HT-29 (cell line): ENCODE data around the gene GABRD. TPM values are rescaled to one million over a fixed set of nuclear protein-coding genes. Genes with fewer than 3 reads are reported as not detected.

ENCODE experiments used
- DNase-seq: peaks from one replicate; pipeline ENCODE4 v3.0.0-alpha.2; 2015; ENCODE audit warnings: low spot score
- total RNA-seq: library from RNA; depleted of rRNA; stranded (reverse); fragments of >200 nt; shearing (Covaris generic); gene quantifications from 2 replicates; pipeline ENCODE4 v1.2.3, GENCODE V29; 2014

Gene GABRD
- total RNA-seq, 1 experiment from 2014 or later, result not detected

DNA sequence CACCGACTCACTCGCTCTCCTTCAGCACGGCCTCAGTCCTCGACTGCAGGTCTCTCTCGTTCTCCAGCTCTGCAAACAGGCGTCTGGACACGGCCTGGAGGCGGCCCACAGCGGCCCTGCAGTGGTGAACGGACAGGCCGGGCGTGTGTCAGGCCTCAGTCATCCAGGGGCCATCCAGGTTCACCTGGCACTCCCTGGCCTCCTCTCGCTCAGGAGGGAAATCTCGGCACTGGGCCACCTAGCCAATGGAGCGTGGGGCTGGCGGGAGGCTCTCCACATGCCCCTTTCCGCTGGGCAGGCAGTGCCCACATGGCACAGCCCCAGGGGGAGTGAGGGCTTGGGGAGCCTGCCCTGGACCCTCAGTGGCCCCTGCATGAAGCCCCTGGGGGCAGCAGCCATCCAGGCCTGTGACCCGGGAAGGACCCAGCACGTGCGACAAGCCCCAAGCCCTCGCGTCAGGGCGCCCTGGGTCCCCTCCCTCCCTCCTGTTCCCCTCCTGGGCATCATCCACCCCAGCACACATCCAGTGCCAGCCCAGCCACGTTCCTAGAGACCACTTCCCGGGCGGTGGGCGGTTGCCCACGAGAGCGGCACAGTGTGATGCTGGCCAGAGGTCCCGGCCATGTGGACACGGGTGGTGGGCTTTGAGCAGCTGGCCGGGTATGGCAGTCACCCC lies 33.6 kb upstream of the GABRD start:
- no peak for DNase-seq

DNA sequence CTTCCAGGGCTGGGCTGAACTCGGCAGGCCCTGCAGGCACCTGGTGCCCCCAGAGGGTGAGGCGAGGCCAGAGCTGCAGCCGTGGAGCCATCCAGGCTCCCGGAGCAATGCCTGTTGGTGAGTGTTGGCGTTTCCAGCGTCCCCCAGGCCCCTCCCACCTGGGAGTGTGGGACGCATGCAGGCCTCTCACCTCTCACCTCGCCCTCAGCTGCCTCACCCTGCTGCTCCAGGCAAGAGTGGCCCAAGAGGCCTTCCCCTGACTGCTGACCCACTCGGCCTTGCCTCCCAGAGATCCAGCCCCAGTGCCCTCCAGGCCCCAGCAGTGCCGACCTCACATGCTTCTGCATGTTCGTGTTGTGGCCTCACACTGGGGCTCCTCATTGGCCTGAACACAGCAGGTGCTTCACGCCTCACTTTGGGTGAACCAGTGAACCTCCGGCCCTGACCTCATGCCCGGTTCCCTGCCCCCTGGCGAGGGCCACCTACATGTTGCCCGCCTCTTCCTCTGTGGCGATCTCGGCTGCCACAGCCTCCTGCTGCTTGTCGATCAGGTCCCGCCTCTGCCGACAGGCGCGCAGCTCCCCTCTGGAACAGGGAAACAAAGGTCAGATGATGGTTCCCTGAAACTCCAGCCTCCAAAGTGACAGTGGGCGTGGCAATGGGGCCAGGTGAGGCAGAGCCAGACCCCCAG lies 32.5 kb upstream of the GABRD start:
- DNase-seq, result no peak

DNA sequence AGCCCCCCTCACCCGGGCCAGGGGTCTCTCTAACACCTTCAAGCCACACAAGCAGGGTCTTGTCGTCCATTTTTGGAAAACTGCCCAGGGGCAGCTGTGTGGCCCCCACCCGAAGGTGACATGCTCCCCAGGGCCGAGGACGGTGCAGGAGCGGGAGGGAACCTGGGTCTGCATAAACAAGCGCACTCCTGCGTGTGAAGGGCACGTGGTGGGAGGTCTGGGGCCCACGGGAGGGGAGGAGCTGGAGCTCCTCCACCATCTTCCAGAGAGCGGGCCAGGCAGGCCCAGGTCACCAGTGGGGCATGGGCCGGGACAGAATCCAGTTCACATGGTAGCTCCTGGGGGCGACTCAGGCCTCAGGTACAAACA lies 32.0 kb upstream of the GABRD start:
- no peak for DNase-seq

DNA sequence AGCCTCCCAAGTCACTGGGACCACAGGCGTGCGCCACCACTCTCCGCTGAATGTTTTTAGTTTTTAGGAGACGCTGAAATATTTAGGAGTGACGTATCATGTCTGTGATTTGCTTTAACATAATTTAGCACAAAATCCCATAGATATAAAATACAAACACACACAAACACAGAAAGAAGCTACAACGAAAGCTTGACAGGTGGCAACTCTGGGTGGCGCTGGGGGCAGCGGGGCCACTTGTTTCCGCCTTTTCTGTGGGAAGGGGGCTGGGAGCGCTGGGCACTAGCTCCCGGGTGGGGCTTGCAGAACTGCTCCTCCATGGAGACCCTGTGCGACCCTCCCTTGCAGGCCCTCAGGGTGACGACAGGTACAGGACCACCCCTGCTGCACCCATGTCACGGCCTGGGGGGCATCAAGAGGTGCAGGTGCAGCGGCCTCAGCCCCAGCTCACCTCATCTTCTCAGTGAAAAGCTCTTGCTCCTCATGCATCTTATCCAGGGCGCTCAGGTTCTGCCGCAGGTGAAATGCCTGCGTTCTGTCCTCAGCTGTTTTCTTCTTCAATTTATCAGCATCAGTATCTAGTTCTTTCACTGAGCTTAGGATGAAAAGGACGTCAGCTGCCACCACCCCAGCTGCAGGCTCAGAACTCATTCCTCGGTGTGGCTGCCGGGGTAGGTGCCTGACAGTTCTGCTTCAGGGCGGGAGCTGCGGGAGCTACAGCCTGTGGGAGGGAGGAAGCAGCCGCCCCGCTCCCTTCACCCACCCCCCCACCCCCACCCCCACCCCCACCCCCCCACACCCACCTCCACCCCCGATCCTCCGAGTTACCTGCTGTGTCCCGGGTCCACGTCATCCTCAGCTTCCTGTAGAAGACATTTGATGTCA lies 30.8 kb upstream of the GABRD start:
- DNase-seq, result no peak

DNA sequence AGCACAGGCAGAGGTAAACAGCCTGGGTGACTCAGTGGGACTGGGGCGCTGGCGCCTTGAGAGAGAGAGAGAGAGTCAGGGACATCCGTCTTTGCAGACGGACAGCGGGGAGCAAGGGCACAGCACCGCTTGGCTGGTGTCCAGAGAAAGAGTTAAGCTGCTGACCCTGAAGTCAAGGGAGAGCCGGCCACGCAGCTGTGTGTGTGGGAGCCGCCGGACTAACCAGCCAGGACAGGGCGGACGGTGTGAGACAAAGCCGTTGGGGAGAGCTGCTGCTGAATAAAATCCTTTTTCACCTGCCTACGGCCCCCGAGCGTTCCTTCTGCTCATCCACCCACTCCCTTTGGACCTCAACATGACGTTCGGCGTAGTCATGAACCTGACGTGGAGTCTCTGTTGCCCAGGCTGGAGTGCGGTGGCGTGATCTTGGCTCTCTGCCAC lies 30.0 kb upstream of the GABRD start:
- DNase-seq, result no peak

DNA sequence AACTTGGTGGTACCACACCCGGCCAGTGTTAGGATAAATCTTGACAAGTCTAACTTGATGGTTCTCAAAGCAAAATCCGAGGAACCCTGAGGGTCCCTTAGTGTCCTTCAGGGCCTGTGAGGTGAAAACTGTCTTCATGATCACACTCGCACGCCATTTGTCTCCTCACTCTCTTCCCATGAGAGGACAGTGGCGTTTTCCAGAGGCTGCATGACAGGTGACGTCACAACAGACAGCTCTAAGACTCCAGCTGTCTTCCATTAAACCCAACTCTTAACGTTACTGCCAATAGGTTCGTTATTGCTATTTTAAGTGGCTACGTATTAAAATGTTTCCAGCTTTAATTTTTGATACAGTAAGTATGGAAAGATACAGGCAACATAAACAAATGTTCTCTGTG lies 29.4 kb upstream of the GABRD start:
- no peak for DNase-seq

DNA sequence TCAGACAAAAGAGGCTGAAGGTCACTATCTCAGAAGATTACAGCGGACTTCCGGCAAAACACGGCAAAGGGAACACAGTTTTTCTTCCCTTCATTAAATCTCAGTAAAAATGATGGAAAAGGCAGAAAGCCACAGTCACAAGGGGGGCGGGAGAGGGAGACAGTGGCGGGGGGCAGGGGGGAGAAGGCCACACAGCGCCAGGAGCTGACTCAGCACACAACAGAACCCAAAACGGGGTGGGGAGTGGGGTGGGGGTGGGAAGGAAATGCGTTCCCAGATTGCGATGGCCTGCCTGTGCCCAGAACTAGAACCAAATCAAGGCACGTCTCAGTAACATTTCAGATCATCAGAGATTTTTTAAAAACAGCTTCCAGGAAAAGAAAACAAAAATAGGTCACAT lies 28.9 kb upstream of the GABRD start:
- no peak for DNase-seq

DNA sequence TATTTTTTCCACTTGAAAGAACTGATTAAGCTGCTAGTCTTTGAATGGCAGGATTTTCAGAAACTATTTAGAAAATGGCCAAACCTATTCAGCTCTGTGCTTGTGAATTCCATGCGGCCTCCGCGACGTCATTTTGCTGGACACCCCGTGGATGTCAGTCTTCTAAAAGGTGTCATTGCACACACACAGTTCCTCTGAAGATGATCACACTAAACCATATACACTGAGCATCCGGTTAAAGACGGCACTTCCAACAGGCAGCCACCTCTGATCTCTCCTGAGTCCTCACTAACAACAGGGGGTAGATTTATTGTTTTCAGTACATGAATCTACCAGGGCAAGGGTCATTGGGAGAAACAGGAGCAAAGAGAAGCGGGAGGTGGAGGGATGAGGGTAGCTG lies 24.6 kb upstream of the GABRD start:
- DNase-seq, result no peak

DNA sequence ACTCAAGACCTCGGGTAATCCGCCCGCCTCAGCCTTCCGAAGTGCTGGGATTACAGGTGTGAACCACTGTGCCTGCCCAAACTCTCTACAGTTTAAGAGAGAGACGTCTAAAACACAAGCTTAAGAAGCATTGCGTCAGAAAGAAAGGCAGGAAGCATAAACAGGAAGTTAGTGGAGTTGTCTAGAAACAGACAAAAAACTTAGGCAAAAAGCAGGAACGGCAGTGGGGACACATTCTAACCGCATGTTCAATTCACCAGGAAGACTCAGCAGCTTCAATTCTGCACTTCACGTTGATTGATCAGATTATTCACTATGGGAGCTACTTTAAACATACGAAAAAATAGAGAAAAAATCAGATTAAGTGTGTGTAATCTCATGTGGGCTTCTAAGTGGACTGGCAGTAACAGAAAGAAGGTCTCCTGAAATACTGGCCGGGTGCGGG lies 22.9 kb upstream of the GABRD start:
- no peak for DNase-seq

DNA sequence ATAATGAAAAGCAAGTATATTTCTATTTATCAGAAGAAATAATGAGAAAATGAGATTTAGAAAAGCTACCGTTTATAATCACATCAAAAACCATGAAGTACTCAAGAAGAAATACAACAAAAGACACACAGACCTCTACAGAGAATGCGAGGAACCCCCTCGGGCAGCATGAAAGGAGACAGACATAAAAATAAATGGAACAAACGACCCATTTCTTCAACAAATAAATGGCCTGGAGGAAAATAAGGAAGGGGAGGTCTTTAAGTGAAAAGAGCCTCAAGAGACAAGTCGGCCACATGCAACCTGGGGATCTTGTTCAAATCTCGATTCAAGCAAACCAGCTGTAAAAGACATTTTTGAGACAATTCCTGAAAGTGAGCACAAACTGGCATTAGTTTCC lies 21.6 kb upstream of the GABRD start:
- DNase-seq, result no peak

DNA sequence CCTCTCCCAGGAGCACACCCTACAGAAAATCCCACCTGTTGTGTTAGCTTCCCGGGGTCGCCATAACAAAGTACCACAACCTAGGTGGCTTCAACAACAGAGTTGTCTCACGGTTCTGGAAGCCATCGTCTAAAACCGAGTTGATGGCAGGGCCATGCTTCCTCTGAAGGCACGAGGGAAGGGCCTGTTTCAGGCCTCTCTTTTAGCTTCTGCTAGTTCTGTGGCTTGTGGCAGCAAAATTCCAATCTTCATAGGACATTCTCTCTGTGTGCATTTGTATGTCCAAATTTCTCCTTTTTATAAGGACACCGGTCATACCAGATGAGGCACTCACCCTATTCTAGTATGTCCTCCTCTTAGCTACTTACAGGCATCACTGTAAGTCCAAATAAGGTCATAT lies 18.7 kb upstream of the GABRD start:
- DNase-seq, result no peak

DNA sequence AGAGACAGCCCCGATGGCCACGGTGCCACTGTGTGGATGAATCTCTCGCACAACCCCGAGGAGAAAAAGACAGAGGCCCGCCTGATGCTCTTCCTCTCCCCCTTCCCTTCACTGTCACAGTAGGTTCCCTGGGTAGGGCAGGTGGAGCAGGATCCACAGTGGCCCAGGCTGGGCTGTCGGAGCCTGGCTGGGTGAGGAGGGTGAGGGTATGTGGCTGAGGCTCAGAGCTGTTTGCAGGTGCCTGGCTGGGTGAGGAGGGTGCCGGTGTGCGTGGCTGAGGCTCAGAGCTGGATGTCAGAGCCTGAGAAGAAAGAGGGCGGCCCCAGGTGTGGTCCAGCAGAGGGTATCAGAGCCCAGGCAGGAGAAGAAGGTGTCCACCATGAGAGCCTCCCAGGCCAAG lies 18.3 kb upstream of the GABRD start:
- no peak for DNase-seq

DNA sequence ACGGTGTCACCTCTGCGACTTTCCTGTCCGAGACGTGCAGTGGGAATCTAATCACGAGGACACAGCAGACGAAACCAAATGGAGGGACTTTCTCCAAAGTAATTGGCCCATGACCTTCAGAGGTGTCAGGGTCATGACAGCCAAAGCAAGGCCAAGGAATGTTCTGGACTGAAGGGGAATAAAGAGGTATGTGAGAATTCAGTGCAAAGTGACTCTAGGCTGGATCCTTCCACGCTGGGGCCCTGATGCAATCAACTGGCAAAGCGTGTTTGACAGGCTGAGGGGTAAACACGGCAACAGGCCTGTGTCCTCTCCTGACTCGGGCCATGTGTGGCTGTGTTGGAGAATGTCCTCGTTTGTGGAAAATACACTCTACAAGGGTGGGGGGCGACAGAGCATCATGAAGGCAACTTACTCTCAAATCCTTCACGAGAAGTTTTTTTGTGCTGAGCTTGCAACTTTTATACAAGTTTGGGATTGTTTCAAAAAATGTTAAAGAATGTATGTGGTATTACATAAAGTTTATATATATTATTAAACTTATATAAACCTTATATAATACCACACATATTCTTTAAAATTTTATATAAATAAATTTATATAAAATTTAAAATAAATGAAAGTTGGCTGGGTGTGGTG lies 17.3 kb upstream of the GABRD start:
- DNase-seq, result peak; percentile 54

DNA sequence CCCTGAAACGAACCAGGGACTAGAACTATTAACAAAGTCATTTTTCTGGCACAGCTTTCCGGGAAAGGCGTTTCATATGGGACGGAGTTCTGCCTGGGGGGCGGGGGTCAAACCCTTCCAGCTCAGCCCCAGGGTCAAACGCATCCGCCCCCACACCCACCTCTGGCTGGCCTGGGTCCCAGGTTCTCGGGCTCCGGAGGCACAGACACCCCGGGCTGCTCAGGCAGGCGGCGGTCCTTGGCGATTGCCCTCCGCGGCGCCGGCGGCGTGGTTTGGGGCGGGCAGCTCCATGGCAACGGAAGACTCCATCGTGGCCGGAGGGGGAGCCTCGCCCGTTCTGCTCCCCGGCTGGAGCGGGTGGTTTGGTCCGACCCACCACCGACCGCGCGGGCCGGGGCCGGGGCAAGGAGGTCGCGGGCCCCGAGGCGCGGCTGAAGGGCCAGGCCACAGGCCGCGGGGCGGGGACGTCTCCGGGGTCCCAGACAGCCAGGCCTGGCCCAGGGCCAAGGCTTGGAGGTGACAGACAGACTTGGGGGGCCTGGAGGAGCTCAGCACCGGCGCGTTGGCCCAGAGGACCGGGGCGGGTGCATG lies 15.5 kb upstream of the GABRD start, which contains the start of gene CFAP74:
CFAP74 (minus strand) TSS at position 246 of the 591 bp plus-strand sequence. CDS start 12,830 bp downstream, outside the sequence.
- DNase-seq, result no peak

DNA sequence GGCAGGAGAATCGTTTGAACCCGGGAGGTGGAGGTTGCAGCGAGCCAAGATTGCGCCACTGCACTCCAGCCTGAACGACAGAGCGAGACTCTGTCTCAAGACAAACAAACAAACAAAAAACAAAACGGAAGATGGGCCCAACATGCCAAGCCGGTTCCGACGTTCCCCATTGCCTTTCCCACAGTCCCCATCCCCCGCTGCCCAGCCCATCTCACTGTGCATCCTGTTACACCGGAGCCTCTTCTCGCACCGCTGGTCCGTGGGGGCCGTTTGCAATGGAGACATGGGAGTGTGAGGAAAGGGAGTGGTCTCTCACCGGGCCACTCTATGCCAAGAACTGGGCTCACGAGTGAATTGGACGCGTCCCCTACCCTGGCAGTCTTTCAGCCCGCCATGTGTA lies 14.3 kb upstream of the GABRD start:
- DNase-seq, result no peak

DNA sequence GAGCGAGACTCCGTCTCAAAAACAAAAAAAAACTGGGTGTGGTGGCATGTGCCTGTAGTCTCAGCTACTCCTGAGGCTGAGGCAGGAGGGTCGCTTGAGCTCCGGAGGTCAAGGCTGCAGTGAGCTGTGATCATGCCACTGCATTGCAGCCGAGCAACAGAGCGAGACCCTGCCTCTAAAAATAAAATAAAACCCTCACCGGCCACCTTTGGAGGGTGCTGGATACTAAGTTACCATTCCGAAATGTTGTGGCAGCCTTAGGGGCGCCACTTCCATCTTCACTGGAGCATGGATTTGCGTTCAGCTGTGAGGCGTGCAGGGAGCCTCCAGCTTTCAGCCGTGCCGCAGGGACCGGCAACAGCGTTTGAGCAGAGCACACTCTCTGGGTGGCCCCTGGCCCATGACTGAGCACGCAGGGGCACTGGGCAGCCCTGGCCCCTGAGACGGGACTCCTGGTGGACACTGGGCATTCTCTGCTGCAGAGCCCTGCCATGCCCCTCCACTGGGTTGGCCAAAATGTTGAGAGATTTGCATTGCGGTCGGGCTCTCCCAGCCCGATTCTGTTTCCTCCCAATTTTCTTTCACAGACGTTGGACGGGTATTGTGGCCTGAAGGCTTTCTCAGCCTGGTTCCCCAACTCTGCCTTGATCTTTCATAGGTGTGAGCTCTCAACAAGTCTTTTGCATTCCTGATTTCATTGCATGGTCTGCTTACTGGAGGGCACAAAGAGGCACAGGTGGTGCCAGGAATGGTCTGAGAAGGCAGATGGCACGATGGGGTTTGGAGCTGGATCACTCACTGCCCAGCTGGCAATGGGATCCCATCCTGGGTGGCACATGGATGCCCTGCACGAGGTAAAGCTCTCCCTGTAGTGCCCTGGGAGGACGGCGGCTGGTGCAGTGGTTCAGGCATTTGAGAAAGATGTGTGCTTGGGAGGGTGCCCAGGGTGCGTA lies 9.8 kb upstream of the GABRD start:
- DNase-seq, result no peak

DNA sequence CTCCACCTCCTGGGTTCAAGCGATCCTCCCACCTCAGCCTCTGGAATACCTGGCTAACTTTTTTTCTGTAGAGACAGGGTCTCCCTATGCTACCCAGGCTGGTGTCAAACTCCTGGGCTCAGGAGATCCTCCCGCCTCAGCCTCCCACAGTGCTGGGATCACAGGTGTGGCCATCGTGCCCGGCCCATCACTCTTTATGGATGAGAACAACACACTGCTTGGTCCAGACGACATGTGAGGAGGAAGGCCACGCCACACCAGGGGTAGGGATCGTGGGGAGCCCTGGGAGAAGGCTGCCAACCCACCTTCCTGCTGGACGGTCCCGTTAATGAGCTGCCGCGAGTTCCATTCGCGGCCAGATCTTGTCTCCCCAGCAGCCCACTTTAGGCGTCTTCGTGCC lies 5.0 kb upstream of the GABRD start:
- DNase-seq, result no peak

DNA sequence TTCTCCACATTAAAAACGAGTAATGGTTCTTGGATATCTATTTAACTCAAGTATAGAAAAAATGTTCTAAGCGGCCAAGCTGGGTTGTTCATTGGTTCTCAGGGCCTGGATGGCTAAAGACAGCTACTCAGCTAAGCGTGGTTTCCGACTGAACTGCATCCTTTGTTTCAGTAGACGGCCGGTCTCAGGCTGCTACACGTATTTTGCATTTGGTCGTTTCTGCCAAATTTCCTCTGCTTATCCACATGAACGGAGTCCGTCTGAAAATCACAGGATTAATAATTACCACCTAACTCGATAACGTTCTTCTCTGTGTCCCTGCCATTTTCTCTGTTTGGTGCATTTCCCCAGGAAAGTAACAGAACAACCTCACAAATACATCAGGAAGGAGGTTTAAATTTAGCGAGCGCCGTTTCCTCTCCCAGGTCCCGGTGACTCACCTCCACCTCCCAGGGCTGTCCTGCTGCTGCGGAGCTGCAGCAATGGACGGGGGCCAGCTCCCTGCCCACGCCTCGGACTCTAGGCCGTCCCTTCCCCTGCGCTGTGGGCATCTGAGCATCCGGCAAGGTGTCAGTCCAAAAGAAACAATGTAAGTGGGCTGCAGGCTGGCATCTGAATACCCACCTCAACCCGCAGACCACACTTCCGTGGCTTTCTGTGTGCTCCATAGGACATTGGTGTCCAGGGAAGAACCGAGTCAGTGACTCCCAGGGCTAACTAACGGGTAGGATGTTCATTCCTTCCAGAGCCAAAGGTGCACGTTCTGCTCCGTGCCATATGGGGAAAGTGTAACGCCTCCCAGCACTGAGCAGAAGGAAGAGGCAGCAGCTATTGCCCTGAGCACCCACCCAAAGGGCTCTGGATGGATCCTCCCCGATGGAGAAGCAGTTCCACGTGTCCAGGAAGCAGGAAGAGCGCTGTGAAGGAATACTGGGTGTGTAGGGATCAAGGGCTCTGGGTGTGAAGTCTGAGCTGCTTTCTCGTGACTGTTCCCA lies 4.1 kb upstream of the GABRD start:
- DNase-seq, result peak; percentile 9

DNA sequence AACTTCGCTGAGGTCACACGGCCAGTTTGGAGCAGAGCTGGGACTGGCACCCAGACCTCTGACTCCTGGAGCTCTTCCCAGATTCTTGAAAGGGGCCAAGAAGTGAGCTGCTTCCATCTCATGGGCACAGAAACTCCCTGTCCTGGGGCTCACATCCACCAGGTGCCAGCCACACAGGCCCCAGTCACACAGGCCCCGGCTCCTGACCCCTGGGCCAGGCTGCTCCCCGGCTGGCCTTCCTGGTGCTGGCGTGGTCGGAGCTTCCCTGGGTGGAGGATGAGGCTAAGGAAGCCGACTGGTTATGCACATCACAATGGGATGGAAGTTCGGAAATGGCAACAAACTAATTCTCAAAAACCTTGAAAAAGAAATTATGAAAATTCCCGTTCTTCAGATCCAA lies 3.0 kb upstream of the GABRD start:
- DNase-seq, result no peak
